GM19455 (cell line): ENCODE data around the gene BRINP1.

Experiments
- ATAC-seq: cut with Tn5 transposase; IDR thresholded peaks from one replicate; pipeline ENCODE4 v1.9.1; 2021; ENCODE audit not compliant: unreplicated experiment

Gene BRINP1

DNA sequence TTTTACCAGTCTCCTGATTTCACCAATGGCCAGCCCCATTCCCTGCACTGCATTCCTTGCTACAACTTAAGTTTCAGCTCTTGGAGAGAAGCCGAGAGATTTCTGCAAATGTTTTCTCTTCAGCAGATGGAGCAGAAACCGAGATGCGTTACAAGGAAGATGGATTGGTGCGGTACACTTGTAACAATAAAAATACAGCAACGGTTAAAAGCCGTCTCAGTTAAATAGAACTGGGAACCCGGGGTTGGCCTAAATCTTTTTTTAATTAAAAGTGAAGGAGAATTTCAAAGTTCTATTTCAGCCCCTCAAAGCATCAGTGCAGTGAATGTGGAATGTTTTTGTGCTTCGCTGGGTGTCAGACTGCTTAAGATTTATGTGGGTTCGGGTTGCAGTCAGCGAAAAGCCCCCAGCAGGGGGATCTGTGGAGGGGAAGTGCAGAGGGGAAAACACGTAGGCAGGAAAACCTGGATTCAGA, 19.8 kb downstream of the BRINP1 start:
- ATAC-seq: no peak

DNA sequence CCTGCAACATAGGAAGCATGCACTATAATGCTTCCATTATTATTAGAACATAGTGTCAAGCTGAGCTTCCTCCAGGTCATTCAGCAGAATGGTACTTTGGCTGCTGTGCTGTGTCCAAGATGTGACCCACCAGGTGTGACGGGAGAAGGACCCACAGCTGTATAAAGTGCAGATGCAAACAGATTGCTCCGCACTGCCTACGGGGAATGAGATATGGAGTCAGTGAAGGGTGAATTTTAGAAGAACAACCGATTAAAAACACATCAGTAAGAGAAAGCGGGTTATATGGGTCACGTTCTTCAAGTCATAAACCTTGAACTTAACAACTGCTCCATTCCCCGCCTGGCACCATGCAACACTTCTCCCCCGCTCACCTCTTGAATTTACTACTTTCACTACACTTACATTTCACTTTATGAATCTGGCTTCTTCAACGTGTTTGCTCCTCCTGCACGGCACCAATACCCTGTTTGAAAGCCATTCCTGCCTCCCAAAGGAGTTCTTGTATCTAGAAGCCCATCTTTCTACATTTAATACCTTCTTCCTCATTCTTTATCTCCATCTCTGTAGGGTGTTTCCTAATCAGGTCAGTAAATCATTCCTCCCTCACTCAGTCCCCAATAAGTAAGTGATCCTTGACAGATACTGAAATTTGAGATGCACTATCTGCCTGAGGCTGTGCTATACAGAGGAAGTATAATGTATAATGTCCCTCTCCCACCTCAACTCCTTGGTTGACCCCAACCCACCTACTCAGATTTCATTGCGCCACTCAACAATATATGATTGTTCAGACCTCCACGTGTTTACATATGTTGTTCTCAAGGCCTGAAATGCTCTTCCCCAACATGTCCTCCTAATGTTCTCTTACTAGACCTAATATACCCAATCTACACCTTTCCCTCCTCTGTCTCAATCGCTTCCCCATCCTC, 25.9 kb downstream of the BRINP1 start:
- ATAC-seq: no peak

DNA sequence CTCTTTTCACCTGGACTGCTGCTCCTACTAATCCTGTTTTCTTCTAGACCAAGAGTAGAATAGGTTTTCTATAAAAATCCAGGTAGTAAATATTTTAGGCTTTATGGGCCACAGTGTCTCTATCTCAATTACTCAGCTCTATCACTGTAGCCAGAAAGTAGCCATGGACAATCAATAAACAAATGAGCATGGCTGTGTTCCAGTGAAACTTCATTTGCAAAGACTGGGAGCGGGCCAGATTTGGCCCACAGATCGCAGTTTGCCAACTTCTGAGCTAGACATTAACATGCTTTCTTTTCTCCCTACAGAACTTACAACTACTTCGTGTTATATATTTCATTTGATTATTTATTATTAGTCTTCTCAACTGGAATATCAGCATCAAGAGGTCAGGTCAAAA, 30.2 kb downstream of the BRINP1 start:
- no peak for ATAC-seq

DNA sequence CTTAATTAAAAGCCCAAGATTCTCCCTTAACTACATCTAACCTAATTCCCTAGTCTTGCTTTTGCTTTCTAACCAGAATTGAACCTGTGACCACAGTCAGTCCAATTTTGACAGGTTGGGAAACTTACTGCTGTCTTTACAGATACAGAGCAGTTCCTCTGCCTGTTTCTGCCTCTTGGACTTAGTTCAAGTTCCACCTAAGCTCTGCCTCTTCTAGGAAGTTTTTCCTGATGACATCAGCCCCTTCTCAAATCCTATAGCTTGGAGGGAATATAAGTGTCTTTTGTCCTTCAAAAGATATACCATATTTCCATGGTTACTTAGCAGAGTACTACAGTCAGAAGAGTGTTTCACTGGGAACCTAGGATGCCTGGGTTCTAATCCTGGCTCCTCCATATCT, 31.7 kb downstream of the BRINP1 start:
- ATAC-seq: no peak

DNA sequence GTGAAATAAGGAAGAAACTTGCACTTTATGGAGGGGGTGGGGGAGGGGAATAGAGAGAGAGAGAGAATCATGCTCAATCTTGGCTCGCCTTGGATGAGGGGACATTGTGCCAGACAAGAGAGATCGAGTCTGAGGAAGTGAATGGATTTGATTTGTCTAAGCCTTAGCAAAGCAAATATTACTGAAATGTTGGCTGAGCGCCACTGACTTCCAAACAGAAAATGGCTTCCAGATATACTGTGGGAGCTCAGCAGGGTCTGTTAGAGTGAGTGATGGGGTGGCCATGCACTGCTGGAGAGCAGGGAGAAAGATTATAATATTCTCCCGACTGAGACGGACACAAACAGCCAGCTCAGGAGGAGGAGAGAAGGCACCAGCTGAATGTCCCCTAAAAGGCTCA, 34.5 kb downstream of the BRINP1 start:
- no peak for ATAC-seq

DNA sequence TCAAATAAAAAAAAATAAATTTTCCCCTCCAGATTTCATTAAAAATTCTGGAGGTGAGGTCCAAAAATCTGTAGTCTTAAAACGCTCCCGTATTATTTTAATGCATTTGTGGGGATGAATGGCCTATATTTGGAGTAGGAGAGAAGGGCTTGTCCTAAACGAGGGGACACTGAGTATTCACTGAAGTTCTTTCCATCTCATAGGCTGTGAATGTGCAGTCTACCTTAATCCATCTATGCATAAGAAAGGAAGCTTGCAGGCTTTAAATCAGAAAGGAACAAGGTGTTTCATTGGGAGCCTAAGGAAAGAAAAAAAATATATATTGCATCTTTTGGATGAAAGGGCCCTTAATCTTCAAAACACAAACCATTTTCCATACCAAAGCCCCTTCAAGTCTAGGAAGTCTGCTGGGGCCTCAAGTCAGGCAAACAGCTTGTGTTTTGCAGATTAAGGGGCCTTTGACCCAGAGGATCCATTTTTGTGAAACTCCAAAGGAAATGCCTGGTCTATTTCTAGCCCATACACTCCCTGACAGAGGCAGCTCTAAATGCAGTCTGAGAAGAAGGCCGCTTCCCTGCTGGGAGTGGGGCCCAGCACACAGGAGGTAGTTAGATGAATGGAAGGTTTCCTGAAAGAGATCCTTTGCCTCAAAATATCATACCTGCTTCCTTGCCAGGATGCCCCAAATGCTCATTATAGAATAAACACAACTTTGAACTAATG, 35.6 kb downstream of the BRINP1 start:
- no peak for ATAC-seq

DNA sequence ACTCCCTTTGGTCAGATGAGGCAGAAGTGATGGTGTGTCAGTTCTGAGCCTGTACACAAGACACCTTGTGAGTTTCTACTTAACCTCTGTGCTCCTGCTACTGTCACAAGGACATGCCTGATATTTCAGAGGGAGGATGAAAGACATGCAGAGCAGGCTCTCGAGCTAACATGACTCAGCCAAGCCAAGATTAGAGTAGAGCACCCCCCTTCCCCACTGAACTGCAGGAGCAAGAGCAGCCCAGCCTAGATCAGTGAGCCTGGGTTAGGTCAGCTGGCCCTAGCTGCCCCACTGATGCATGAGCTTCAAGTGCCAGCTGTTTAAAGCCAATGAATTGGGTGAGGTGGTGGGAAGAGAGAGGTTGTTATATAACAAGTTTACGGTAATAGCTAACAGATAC, 36.7 kb downstream of the BRINP1 start:
- no peak for ATAC-seq

DNA sequence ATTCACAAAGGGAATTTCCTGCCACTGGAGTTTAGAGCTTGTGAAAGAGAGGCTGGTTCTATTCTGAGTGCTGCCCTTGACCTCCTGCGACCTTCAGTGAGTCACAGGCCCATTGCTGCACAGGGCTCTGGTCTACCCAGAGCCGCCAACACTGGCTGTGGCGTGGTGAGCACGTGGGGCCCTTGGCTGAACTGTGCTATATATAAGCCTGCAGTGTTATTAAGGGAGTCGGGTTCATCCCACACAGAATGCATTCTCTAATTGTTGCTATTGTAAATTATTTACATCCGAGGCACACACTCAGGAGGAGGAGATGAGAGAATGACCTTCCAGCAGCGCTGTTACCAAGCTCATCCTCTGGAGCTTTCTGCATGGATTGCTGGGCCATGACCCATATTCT, 47.1 kb downstream of the BRINP1 start:
- ATAC-seq: no peak

DNA sequence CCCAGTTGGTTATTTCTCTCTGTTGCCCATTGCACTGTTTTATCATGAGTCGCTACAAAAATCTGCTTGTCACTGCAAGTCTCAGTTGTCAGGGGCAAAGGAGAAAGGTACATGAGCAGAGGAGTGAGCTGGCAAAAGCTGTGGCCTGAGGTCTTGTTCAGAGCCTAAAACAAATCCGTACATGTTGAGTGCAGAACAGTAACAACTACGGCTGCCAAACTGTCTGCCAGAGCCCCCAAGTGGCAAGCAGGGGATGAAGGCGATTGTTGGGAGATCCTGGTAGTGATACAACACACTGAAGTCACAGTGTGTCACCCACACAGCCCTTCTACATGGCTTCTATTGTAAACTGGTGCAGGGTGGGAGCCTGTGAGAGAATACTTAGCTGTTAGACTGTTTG, 50.9 kb downstream of the BRINP1 start:
- ATAC-seq: no peak

DNA sequence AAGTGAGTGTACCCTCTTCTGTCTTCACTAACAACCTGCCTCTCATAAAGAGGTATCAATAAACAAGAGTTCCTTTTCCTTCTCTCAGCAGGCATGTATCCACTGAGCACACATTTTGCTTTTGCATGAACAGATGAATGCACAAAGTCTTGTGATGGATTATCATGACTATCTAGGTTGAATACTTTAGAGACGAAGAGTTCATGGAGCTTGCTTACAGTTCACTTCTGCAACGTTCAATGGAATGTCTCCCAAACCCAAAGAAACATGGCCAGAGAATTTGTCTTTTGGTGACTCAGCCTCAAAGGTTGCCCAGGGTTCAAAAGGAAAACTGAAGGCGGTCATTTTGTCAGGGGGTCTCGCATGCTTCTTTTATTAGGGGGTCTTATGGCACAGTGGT, 55.4 kb downstream of the BRINP1 start:
- ATAC-seq: no peak

DNA sequence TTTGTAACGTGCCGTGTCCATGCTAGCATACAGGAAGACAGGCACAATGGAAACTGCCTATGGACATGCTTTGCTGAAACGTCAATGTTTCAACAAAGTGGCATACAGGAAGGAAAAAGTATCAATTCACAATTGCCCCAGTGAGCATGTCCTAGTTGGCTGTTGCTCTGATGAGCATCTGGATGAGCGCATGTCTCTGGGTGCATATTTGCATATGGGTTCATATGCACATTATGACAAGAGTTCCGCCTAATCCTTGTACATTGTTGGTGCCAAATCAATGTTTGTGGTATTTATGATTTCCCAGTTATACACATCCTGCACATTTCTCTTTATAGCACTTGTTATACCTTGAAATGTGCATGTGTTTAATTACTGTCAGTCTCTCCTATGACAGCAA, 58.5 kb downstream of the BRINP1 start:
- no peak for ATAC-seq

DNA sequence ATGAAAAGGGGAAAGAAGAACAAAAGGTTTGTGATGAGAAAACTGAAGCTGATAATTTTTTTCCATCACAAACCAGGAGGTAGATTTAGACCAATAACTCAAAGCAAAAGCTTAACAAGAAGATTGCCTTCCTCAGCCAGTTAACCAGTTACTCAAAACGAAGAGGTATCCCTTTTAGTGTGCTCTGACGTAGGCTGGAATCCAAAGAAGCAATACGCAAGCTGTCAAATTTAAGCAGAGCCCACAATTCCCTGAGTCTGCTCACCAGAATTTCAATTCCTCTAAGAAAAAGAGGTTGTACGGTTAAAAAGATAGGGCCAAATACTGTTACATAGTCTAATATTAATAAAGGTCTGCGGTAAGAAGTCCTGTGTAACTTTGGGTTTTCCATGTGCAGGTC, 61.8 kb downstream of the BRINP1 start:
- ATAC-seq: no peak

DNA sequence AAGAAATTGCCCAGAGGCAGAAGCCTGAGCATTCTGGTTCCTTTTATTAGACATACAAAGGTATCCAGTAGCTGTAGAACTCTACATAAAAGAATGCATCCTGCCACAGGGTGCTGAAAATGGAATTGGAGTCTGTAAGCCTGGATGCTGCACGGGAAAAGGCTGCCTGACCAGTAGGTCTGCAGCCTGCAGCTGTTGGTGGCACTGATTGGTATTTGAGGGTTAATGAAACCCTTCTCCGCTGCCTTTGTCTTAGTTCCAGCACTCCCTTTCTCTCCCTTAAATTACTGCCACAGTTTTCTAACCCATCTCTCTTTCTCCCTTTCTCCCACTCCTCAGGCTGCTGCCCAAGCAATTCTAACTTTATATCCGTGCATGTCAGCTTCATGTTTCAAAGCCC, 64.7 kb downstream of the BRINP1 start:
- ATAC-seq: no peak

DNA sequence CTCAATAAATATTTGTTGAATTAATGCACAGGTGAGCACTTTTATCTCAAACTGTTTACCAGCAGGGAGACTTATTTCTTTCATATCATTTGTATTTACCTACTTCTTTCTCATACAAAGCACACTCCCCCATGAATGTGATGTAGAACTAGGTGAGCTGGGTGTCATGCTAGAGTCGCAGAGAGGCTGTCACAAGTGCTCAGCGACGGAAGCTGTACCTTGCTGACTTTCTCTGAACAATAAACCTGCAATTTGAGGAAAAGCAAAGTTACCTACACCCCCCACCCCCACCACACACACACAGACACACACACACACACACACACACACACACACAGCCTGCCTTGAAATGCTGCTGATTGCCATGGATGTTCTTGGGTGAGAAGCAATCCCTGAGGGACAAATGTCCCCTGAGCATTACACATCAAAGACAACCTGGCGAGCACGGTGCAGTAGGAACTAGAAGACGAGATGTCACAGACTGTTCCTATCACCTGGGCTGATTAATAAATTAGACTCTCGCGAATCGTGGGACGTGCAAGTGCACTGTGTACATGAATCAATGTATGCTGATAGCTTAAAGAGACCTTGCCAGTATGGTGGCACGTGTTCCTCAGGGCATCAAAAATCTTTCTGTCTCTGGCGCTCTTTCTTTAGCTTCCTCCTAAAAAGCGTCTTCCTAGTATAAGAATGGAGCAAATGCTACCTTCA, 66.1 kb downstream of the BRINP1 start:
- no peak for ATAC-seq

DNA sequence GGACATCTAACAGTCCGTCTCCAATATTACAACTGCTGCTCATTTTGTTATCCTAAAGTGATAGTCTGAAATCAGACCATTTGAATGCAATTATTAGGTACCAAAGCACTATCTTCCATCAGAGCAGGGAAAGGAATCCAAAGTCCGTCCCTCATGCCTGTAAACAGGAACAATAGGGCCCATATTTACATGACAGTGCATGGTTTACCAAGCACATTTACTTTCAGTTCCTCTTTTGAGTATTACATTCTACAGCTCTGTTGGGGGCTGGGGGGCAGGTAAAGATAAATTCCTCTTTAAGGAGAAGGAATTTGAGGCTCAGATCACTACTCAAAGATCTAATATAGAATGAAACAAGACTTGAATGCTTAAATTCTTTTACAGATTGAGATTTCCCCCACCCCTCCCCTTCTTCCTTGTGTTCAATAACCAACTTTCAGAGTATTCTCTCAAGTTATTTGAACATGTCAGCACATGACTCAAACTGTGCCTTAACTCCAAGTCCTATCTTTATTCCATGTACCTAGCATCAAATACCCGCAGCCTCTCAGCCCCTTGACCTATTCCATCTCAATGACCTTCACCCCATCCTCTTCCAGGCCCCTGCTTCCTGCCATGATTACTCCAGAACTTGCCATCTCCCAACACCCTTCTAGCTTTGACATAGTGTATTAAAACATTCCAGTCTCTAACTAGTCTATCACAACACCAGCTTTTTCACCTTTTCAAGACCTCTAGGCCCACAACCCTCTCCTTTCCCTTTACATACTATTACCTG, 71.0 kb downstream of the BRINP1 start:
- ATAC-seq: peak; percentile 77

DNA sequence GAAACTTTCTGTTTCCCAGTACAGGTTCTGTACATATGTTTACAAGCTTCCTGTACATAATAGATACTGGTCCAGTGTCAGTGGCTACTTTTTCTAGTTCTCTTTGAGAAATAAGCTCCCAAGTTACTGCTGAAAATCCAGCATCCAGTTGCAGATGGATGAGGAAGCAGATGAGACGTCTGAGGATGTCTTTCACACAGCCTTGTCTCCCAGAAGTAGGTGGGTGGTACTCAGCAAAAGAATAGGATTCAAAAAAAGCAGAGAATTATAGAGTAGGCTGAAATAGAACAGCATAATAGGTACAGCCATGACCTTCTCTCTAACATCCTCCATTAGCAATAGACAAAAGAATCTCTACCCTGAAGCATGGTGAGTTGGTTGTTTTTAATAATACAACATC, 77.7 kb downstream of the BRINP1 start:
- no peak for ATAC-seq

DNA sequence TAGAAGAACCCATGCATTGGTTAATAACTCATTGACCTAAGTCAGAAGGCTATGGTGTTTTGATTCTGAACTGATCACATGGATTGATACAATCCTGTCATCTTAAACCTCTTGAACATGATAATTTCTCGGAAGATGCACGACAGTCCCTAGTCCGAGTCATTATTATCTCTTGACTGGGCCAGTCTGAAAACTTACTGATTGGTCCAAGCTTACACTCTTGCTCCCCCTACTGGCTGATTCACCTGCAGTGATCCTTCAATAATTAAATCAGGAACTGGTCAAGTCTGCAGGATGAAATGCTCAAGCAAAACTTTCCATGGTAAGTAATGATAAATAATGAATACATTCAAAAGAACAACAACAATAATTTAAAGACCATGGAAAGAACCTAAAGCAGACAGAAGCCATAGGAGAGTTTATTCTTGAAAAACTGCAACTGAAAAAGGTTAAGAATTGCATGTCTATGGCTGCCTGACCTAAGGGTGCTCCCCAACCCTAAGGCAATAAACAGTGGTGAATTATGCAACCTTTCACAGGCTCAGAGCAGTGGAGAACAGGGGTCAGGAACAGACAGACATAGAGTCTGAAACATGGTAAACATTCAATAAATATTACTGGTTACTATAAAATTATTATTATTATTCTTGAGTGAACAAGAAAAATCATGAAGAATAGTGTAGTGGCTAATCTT, 79.3 kb downstream of the BRINP1 start:
- ATAC-seq: no peak

DNA sequence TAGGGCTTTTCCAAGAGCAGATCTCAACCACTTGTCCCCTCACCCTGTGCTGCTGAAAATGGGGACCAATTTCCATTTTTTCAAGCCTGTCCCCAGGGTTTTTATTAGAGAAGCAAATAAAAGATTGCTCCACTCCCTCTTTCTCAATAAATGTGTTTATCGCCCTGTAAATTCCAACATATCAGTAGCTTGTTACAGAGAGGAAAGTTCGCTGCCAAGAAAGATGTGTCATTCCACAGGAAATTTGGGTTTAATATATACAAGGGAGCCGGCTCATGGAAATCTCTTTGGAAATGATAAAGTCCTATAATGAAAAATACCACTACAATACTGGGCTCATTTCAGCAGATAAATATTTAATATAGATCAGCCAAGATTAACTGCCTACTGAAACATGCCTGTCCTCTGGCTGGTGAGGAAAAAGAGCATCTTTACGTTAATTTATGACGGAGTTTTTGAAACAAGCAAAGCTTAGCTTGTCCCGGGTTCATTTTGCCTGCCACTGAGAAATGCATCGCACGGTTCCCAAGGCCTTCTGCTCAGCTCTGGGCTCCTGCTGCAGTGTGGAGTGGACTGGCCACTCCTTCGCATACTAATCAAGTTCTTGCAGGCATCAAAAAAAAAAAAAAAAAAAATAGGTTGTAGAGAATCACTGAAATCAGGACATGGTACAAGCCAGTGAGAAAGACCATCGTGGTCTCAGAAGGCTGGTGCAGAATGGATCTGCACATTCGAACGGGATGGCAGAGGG, 84.5 kb downstream of the BRINP1 start:
- no peak for ATAC-seq

DNA sequence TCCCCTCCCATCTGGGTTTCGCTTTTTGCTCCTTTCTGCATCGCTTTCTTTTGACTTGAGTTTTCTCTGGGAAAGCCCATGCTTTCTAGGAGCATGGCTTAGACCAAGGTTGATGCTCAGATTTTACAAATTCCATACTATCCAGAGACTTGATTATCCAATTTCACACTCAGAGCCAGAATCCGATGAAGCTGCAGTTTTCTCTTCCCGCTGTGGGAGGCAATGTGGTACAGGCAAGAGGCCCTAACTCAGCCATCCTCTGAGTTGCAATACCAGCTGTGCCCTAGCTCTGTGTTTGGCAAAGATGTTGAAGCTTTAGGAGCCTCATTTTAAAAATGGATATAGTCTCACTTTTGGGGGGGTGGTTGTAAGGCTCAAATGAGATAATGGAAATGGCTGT, 85.1 kb downstream of the BRINP1 start:
- no peak for ATAC-seq
